HG03439 (cell line): Measurements from ENCODE around the gene GSX2.

Source experiments
- ATAC-seq: cut with Tn5 transposase; IDR thresholded peaks from one replicate; pipeline ENCODE4 v1.9.1; 2021; ENCODE audit warnings: mild to moderate bottlenecking, moderate library complexity; ENCODE audit not compliant: unreplicated experiment

Gene GSX2

GRCh38 chr4:54076673-54077072 lies 23.3 kb upstream of the GSX2 start:
- no peak for ATAC-seq

- no peak for ATAC-seq
Observed at GRCh38 chr4:54077812-54078211, 22.2 kb upstream of the GSX2 start.

- ATAC-seq, result no peak
Observed at GRCh38 chr4:54082168-54082567, 17.8 kb upstream of the GSX2 start.

- ATAC-seq, result no peak
Observed at GRCh38 chr4:54085284-54085683, 14.7 kb upstream of the GSX2 start.

GRCh38 chr4:54089875-54090274 lies 10.1 kb upstream of the GSX2 start:
- ATAC-seq, result no peak

GRCh38 chr4:54090404-54090803 lies 9.6 kb upstream of the GSX2 start:
- no peak for ATAC-seq

- peak; percentile 52 for ATAC-seq
Observed at GRCh38 chr4:54090804-54091623, 8.9 kb upstream of the GSX2 start.

GRCh38 chr4:54091637-54092404 lies 8.1 kb upstream of the GSX2 start:
- ATAC-seq, result peak; percentile 87

- no peak for ATAC-seq
Observed at GRCh38 chr4:54092405-54093323, 7.3 kb upstream of the GSX2 start.

GRCh38 chr4:54093324-54094240 lies 6.4 kb upstream of the GSX2 start:
- no peak for ATAC-seq

GRCh38 chr4:54094451-54094850 lies 5.5 kb upstream of the GSX2 start:
- no peak for ATAC-seq

GRCh38 chr4:54095110-54095825 lies 4.7 kb upstream of the GSX2 start:
- ATAC-seq, result no peak

GRCh38 chr4:54096295-54096962 lies 3.5 kb upstream of the GSX2 start:
- no peak for ATAC-seq

GRCh38 chr4:54097152-54097551 lies 2.8 kb upstream of the GSX2 start:
- ATAC-seq, result no peak

GRCh38 chr4:54098375-54098774 lies 1.6 kb upstream of the GSX2 start:
- ATAC-seq, result no peak

GRCh38 chr4:54099287-54099747 lies 646 bp upstream of the GSX2 start:
- ATAC-seq, result no peak

- no peak for ATAC-seq
Observed at GRCh38 chr4:54100595-54101189, 729 bp downstream of the GSX2 start.
